ENCODE data around the gene ASCC1. TPM values are rescaled to one million over a fixed set of nuclear protein-coding genes. Genes with fewer than 3 reads are reported as not detected.

Gene ASCC1
- total and polyA plus RNA-seq, 2 donors (not counting 1 experiment from before 2014, with no cell fraction given), result 17.9 to 28.1 TPM

DNA sequence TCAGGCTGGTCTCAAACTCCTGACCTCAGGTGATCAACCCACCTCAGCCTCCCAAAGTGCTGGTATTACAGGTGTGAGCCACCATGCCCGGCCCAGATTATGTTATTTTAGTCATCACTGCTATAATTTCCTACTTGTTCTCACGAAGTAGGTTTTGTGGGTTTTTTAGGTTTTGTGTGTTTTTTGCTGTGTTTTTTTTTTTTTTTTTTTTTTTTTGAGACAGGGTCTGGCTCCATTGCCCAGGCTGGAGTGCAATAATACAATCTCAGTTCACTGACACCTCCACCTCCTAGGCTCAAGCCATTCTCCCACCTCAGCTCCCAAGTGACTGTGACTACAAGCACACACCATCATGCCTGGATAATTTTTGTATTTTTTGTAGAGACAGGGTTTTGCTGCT, 21.1 kb downstream of the ASCC1 start:
- no peaks in the 10 kb centered on the region for H3K9me3 ChIP-seq (ENCODE audit: control extremely low read depth in 1 of 3, control insufficient read depth in 2 of 3, insufficient read depth in 1 of 3, low read length in 2 of 3)
- Mint-ChIP-seq H3K9me3 (ENCODE audit: insufficient read depth) (no peaks in the 10 kb centered on the region), H3K27ac (no peak overlapping the region), H3K4me1 (no peaks in the 10 kb centered on the region), H3K27me3 (no peaks in the 10 kb centered on the region), H3K4me3 (no peak overlapping the region)
- H3K9ac ChIP-seq (ENCODE audit: low read length), result no peak overlapping the region
- TF ChIP-seq, protein P1, sequence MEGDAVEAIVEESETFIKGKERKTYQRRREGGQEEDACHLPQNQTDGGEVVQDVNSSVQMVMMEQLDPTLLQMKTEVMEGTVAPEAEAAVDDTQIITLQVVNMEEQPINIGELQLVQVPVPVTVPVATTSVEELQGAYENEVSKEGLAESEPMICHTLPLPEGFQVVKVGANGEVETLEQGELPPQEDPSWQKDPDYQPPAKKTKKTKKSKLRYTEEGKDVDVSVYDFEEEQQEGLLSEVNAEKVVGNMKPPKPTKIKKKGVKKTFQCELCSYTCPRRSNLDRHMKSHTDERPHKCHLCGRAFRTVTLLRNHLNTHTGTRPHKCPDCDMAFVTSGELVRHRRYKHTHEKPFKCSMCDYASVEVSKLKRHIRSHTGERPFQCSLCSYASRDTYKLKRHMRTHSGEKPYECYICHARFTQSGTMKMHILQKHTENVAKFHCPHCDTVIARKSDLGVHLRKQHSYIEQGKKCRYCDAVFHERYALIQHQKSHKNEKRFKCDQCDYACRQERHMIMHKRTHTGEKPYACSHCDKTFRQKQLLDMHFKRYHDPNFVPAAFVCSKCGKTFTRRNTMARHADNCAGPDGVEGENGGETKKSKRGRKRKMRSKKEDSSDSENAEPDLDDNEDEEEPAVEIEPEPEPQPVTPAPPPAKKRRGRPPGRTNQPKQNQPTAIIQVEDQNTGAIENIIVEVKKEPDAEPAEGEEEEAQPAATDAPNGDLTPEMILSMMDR (IDR thresholded peaks at IDR 0.05), result no peak
- no peak for TF ChIP-seq EZH2 (IDR thresholded peaks at IDR 0.05; ENCODE audit: borderline replicate concordance, insufficient read depth, low read depth, low read length, poor library complexity, severe bottlenecking)
- ChIA-PET CTCF (no interaction called here), POLR2A (no interaction called here)
- no CpG with 5 or more reads among the region's 2 CpGs for WGBS (ENCODE audit: insufficient coverage)
- H3K4me1 ChIP-seq (ENCODE audit: control insufficient read depth in 2 of 2, insufficient read depth in 2 of 2, low read length in 2 of 2), result no peaks in the 10 kb centered on the region
- H2AFZ ChIP-seq (ENCODE audit: insufficient read depth, low read depth, low read length, poor library complexity, severe bottlenecking), result no peak overlapping the region
- no peak overlapping the region for H3K4me2 ChIP-seq (replicated peaks; ENCODE audit: low read depth, low read length, poor library complexity, severe bottlenecking)
- no peaks in the 10 kb centered on the region for H4K20me1 ChIP-seq (ENCODE audit: control insufficient read depth, insufficient read depth, low read length, poor library complexity, severe bottlenecking)
- H3K79me2 ChIP-seq (ENCODE audit: control insufficient read depth, insufficient read depth, low read length), result no peaks in the 10 kb centered on the region
- ATAC-seq (ENCODE audit: low read depth) (no peak), DNase-seq (no peak)
- intact Hi-C loops (cut with micrococcal nuclease), result no loop called here
- H3K27ac ChIP-seq (ENCODE audit: low read length in 2 of 2), result no peak overlapping the region
- no peak overlapping the region for H3K4me3 ChIP-seq (ENCODE audit: control extremely low read depth in 1 of 5, extremely low read depth in 1 of 5, insufficient read depth in 1 of 5, low read depth in 2 of 5, low read length in 4 of 5)
- no peaks in the 10 kb centered on the region for H3K27me3 ChIP-seq (replicated peaks in 1 of 4; ENCODE audit: control extremely low read depth in 1 of 4, control insufficient read depth in 3 of 4, insufficient read depth in 4 of 4, low read length in 3 of 4)
- H3K36me3 ChIP-seq (replicated peaks in 1 of 2; ENCODE audit: control extremely low read depth in 1 of 2, control insufficient read depth in 1 of 2, extremely low read depth in 1 of 2, insufficient read depth in 2 of 2, low read length in 1 of 2), result peaks cover 0 to 24% of the 10 kb centered on the region in 2 experiments

DNA sequence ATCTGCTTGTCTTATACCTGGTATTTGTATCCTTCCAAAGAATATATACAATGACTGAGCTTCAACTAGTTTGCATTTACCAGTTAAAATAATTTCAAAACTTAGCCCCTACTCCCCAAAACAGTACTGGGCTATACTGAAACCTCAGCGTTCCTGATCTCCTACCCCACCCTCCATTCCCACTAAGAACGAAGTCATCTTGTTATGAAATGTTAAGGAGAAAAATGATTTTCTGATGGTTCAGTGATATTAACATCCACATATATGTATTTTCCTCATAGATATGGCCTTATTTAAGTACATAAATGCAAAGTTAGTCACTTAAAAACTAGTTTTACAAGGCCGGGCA, 29.1 kb downstream of the ASCC1 start:
- ChIA-PET CTCF (interaction anchor here (0.6 kb wide), 2 partner anchors 45 to 60 kb away, joined by 4 read pairs; no protein-coding TSS in a partner anchor), POLR2A (interaction anchor here (0.8 kb wide), 1 partner anchor 74 kb away, joined by 4 read pairs; no protein-coding TSS in a partner anchor)
- no peaks in the 10 kb centered on the region for H3K9me3 Mint-ChIP-seq (ENCODE audit: insufficient read depth)
- 100% methylated on average over 1 of the region's 3 CpGs for WGBS (ENCODE audit: insufficient coverage)
- ATAC-seq (ENCODE audit: low read depth) (no peak), DNase-seq (no peak)
- no peaks in the 10 kb centered on the region for H3K27me3 Mint-ChIP-seq
- Histone ChIP-seq H3K4me1 (ENCODE audit: control insufficient read depth in 2 of 2, insufficient read depth in 2 of 2, low read length in 2 of 2) (no peaks in the 10 kb centered on the region), H3K27me3 (replicated peaks in 1 of 4; ENCODE audit: control extremely low read depth in 1 of 4, control insufficient read depth in 3 of 4, insufficient read depth in 4 of 4, low read length in 3 of 4) (no peaks in the 10 kb centered on the region), H2AFZ (ENCODE audit: insufficient read depth, low read depth, low read length, poor library complexity, severe bottlenecking) (peak overlapping the region; percentile 44), H3K4me2 (replicated peaks; ENCODE audit: low read depth, low read length, poor library complexity, severe bottlenecking) (peak overlapping the region; percentile 37), H3K4me3 (ENCODE audit: control extremely low read depth in 1 of 5, extremely low read depth in 1 of 5, insufficient read depth in 1 of 5, low read depth in 2 of 5, low read length in 4 of 5) (no peak overlapping the region), H3K9me3 (ENCODE audit: control extremely low read depth in 1 of 3, control insufficient read depth in 2 of 3, insufficient read depth in 1 of 3, low read length in 2 of 3) (peaks cover 0 to 9% (median 2%) of the 10 kb centered on the region in 3 donors), H3K9ac (ENCODE audit: low read length) (no peak overlapping the region), H3K27ac (ENCODE audit: low read length in 2 of 2) (no peak overlapping the region), H3K79me2 (ENCODE audit: control insufficient read depth, insufficient read depth, low read length) (no peaks in the 10 kb centered on the region), H3K36me3 (replicated peaks in 1 of 2; ENCODE audit: control extremely low read depth in 1 of 2, control insufficient read depth in 1 of 2, extremely low read depth in 1 of 2, insufficient read depth in 2 of 2, low read length in 1 of 2) (peaks cover 0 to 7% of the 10 kb centered on the region in 2 experiments), H4K20me1 (ENCODE audit: control insufficient read depth, insufficient read depth, low read length, poor library complexity, severe bottlenecking) (no peaks in the 10 kb centered on the region)
- H3K27ac Mint-ChIP-seq, result peak overlapping the region; percentile 15
- intact Hi-C loops (cut with micrococcal nuclease), result no loop called here
- TF ChIP-seq, protein P1 (IDR thresholded peaks at IDR 0.05), result no peak
- no peak for TF ChIP-seq EZH2 (IDR thresholded peaks at IDR 0.05; ENCODE audit: borderline replicate concordance, insufficient read depth, low read depth, low read length, poor library complexity, severe bottlenecking)
- H3K4me3 Mint-ChIP-seq, result peak overlapping the region; percentile 29
- H3K4me1 Mint-ChIP-seq, result peaks cover 12% of the 10 kb centered on the region
